HT1080 (cell line): ENCODE measurements around the gene WNT5B. TPM values are rescaled to one million over a fixed set of nuclear protein-coding genes. Genes with fewer than 3 reads are reported as not detected.
A peak's percentile ranks its signal among the peaks of the same experiment; 100 is the strongest.
"Not testable (repeated sequence)": the region's sequence is repeated elsewhere in the genome, so short reads cannot be mapped to it uniquely, and the experiment has no call there.

ENCODE experiments used
- DNase-seq: peaks from one replicate; pipeline ENCODE4 v3.0.0-alpha.2; 2015; ENCODE audit warnings: low read depth
- total RNA-seq: library from RNA; depleted of rRNA; stranded (reverse); fragments of >200 nt; shearing (Covaris generic); gene quantifications from 2 replicates; pipeline ENCODE4 v1.2.3, GENCODE V29; 2014

The WNT5B gene
- total RNA-seq, 1 experiment from 2014 or later: 31.4 TPM

DNA sequence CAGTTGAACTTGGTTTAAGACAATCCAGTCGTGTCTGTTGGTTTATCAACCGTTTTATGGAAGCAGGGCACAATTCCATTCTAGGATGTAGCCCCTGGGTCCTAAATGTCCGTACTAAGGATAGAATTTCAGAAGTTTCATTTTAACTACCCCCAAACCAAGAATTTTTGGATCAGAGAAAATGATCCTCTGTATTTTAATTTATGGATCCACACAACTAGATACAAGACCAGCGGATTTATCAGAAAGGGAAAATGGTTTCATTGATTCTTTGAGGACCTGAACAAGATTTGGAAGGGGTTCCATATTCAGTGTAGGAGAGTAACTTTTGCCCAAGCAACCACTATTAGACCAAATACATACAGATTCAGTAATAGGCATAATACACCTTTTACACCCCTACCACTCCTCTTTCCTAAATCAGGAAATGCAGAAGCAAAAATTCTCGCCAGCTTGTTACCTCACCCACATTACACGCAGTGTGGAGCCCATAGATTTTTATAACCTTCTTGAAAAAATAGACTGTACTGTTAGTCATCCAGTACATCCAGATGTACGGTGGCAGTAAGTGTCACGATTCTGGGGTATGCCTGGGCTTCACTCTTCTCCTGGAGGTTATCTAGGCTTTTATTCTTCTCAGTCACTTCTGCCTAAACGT, 33.2 kb upstream of the WNT5B start:
- no peak for DNase-seq

DNA sequence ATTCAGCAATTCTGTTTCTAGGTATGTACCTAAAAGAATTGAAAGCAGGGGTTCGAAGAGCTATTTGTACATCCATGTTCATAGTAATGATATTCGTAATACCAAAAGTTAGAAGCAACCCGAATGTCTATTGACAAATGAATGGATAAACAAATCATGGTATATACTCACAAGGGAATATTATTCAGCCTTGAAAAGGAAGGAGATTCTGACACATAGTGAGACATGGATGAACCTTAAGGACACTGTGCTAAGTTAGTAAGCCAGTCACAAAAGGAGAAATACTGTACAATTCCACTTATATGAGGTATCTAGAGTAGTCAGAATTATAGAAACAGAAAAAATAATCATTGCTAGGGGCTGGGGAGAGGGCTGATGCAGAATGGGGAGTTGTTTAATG, 30.3 kb upstream of the WNT5B start:
- DNase-seq: no peak

DNA sequence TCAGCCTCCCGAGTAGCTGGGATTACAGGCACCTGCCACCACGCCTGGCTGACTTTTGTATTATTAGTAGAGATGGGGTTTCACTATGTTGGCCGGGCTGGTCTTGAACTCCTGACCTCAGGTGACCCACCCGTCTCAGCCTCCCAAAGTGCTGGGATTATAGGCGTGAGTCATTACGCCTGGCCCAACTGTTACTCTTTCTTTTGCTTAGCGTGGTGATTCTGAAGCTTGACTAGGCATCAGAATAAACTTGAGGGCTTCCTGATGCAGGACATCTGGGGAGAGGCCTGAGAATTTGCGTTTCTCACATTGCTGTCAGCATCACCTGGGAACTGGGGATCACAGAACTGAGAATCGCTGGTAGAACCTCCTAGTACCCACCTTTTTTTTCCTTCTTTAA, 26.3 kb upstream of the WNT5B start:
- not testable (repeated sequence) for DNase-seq

DNA sequence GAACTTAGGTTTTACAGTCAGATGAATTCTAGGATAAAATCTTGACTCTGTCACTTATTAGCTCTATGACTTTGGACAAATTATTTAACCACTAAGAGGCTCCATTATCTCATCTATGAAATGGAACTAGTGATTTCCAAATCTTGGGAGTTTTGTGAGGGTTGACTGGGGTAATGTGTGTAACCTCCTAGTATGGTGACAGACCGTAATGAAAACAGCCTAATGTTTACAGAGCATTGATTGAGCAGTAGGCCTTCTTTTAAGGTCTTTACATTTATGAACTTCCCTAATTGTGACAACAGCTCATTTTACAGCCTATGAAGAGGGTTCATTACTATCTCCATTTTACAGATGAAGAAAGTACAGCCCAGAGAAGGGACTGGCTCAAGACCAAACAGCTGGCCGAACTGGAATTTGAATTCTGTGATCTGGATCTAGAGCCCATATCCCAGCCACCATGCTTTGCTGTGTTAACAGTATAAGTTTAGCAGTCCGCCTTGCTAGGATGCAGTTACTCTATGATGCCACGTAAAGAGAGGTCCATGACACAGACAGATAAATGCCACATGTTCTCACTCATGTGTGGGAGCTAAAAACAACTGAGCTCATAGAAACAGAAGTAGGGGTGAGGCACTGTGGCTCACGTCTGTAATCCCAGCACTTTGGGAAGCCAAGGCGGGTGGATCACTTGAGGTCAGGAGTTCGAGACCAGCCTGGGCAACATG, 25.6 kb upstream of the WNT5B start:
- DNase-seq: no peak

DNA sequence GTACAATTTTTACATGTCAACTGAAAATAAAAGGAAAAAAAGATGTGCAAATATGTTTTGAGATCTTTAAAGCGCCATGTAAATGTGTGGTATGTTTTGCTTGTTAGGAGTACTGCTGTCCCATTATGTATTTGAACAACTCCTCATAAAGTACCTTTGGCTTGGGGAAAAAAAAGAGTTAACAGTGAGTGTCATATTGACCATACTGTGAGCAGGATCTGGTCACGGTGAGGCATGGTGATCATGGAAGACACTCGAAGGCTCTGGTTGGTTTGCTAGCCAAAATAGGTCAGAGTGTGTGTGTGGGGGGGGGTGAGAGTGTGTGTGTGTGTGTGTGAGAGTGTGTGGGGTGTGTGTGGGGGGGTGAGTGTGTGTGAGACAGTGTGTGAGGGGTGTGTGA, 24.6 kb upstream of the WNT5B start:
- DNase-seq: no peak

DNA sequence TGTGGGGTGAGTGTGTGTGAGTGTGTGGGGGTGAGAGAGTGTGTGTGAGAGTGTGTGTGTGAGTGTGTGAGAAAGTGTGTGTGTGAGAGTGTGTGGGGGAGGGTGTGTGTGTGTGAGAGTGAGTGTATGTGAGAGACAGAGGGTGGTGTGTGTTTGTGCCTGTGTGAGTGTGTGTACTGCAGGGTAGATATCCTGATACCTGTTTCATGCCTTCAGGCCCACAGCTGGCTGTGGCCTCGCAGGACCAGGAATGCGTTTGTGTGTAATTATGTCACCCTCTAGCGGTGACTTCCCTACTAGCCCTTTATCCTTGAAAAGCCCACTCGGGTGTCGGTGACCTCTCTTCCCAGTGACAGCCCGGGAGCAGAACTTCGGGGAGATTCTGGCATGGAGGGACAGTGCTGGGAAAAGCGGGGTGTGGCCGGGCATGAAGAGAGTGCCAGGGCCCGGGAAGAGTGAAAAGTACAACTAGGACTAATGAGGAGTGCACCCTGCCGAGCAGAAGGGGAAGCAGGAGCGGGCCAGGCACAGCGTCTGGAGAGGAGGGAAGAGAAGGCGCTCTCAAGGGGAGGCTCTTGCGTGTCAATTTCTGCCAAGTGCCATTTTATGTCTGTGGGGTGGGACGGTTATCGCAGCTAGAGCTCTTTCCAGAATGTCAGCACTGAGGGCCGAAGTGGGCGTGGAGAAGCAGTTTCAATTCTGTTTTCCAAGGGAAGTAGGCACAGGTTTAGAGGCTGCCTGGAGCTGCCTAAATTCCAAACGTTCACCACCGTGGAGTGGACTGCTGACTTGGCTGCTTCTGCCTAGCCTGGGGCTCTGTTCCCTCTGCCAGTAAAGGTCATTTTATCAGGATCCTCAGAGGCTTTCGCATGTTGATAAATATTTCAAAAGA, 23.7 kb upstream of the WNT5B start:
- DNase-seq: peak; percentile 78

DNA sequence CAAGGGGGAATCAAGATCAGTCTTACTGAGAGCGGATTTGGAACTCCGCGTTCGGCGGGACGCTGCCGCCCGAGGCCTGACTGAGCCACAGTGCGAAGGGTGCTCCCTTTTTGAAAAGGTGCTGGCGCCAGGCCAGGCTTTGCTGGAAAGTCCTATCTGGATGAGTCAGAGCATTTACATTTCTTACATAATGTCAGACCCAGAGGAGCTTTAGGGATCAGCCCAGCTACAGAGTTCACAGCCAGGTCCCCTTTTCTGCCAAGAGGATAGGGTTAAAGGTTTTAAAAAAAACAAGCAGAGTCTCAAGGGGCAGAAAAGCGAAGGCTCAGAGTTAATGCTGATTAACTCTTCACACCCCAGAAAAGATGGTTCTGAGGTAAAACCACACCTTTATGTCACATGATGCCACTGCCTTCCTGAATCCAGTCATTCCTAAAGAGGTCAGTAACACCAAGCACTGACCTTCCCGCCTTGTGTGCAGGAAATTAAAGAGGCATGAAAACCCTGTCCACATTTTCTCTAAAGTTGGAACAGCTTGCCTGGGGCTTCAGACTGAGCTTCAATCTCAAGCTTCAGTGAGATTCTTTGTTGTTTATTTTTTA, 22.9 kb upstream of the WNT5B start:
- DNase-seq: peak; percentile 77

DNA sequence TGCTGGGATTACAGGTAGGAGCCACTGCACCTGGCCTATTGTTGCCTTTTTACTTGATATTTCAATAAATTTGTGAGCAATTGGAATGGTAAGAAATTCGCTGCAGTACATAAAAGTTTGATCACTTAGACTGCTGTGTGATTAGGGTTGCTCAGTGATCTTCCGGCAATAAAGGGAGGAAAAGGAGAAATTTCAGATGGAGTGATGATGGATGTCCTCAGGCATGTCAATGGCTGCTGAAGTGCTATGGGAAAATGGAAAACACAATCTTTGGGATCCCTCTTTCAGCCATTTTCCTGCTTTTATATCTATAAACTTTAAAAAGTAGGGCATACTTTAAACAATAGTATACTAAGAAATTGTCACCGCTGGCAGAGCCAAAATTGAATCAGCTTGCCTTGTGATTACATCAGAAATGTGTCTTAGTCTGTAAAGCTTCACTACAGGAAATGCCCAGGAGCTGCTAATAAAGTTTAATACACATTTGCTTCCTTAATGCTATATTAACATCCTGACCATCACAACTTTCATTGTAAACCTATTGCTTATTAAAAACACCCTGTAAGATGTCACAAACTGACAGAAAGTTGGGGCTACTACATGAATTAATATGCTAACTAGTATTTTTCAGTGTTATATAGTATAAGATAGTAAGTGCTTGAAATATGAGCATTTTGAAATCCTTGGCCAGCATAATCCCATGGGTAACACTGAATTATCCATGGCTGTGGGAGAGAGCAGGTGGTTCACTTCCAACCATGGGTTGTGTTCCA, 20.9 kb upstream of the WNT5B start:
- no peak for DNase-seq

DNA sequence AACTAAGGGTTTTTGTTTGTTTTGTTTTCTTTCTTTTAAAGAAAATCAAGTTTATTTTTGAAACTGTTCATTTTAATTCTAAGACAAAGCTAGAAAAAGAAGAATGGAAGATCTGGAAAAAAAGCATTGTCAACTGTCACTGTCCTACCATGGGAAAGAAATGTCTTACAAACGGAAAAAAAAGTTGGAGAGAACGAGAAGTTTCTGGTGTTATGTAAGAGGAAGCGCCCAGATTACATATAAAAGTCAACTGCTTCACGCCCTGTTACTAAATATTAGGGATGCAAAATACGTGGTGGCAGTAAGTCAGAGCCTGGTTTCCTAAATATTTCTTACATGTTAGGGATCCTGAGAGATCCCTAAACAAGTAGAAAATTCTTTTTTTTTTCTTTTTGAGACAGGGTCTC, 20.3 kb upstream of the WNT5B start:
- no peak for DNase-seq

DNA sequence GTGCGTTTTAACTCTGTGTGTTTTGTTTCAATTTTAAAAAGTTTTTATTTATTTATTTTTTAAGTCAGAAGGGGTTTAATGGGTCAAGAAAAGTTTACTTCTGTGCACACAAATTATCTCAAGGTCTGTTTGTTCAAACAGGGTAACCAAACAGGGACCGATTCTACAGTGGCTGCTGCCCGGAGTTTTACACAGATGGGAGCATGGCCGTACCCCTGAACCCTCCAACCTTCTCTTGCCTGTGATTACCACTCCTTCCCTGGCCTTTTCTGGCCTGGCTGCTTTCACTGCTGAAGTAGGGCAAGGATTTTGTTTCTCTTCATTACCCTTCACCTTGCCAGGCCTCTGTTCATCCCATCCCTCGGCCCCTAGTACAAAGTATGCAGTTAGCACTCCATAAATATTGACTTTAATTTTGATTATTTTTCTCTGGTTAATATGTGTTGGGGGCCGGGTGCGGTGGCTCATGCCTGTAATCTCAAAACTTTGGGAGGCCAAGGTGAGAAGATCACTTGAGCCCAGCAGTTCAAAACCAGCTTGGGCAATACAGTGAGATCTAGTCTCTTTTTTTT, 18.9 kb upstream of the WNT5B start:
- DNase-seq: no peak

DNA sequence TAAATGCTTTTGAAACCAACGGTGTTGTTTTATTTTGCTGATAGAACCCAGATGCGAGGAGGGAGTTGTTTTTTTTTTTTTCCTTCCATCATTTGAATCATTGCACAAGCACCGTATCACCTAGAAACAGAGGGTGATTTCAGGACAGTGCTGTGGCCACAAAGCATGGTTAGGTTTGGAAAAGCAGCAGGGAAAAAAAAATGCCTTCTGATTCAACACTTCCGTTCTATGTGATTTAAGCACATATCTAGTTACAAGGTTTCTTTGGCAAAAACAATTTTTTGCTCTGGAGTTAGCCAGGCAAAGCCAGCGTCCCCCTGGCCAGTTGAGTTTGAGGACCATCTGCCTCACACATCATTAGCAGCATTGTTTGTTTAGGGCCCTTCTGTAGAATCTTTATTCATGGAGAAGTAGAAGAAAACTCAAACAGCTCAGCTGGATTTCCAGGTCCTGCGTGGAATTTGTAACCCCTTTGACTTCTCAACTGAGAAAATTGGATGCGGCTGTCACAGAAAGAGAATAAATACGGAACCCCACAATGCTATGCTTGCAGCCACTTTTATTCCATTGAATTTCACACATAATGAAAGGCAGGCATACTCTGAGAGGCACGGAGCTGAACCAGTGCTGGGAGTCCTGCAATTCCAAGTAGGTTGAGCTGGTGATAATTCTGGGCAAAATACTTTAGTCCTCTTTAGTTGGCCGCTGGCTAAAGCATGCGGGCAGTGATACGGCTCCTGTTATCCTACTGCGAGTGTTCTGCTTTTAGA, 17.0 kb upstream of the WNT5B start:
- DNase-seq: peak; percentile 91

DNA sequence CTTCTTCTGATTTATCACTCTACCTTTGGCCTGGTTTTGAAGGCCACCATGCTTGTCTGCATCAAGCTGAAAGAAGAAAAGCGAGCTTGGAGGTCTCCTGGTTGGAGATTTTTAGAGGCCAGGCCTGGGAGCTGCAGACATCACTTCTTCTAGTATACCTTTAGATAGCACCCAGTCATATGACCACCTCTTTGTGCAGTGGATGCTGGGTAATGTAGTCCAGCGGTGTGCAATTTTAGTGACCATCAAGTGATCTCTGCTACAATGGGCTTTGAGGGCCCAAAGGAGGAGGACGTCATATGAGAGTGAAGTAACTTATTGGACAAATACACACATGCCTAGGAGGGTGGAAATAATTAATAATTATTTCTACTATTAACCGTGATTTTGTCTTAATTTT, 15.2 kb upstream of the WNT5B start:
- DNase-seq: no peak

DNA sequence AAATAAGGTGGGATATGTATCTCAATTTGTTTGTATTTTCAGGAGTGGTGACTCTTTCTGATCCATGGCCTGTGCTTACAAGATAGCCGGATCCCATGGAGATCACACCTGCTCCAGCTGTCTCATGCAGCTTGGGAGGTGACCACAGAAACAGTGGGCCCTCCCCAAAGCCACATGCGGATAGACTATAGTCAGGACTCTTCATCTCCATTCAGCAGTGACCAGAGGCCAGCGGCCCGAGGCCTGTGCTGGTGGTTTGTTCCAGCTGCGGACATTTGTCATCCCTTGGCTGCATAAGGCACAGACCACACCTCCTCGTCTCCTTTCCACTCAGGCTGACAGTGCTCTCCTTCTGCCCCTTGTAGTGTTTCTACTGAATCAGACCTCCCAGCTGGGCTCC, 14.7 kb upstream of the WNT5B start:
- no peak for DNase-seq

DNA sequence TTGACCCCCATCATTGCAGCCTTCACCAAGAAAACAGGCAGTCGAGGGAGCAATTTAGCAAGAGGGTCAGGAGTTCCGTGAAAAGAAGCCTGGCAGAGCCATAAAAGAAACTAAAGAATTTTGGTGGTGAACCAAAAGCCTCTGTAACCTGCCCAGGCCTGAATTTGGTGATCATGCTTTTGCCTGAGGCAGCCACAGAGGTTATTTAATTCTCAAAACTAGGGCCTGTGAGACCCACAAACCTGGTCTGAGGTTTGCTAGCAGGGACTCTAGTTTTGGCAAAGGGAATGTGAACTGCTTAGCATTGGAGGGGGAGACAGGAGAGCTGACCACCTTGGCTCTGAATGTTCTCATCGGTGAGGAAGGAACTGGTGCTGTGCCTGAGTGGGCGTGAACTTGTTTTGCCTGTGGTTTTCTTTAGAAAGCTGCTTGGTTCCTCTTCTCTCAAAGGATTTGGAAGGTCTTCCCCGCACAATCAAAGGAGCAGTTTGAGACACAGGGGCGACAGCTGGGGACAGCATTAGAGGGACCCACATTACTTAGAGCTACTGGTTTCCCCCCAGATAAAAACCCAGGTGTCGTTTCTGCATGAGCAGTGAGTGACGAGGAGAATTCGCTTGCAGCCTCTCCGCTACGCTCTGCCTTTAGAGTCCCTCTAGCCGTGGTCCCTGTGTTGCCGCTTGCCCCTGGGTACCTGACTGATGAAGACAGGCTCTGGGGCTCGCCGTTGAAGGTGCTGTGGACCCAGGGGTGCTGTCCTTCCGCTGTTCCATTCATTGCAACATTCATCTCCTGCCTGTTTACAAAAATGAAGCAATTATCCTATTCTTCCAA, 12.6 kb upstream of the WNT5B start:
- no peak for DNase-seq

DNA sequence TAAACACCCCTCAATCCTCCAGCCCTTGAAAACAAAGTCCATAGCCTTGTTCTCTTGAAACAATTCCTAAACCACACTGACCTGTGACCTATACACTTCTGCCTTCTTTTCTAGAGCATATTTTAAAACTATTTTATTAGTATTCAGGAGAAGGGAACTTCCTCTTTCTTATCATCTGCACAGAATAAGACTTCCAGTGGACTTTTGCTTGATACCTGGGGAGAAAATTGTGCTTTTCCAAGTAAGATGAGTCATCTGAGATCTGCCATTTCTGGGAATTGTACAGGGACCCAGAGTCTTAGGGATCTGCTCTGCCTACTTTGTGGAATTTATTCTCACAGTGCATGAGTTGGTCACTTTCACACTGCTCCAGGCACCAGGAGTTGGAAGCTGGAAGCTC, 10.5 kb upstream of the WNT5B start:
- DNase-seq: no peak

DNA sequence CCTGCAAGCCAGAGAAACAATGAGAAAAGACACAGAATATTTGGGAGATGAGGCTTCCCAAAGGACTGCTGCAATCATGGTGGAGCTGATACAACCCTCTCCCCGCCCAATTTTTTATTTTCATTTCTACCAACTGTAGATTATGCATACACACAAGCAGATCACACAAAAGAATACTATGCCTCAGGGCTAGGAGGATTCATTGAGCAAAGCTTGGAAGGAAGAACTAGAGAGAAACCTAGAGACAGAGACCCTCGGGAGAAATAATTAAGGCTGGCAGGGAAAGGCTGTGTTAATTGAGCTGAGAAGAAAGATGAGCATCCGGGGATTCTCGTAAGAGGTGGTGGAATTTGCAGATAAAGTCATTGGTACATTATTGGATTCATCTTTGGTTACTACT, 9.9 kb upstream of the WNT5B start:
- DNase-seq: no peak

DNA sequence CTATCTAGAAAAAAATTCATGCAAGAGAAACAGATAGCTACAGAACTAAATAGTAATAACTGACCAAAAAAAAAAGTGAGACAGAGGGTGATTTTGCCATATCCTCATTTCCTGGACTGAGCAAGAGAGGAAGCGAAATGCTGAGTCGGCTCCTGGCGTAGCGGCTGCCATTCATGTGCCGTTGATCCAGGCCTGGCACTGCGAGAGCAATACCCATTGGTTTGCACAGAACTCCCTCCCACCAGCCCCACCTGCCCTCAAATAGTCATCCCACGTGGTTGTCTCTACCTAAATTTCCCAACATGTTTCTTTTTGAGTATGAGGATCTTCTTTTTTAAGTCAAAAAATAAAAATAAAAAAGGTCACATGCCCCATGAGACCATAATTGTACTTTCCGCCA, 9.4 kb upstream of the WNT5B start:
- DNase-seq: peak; percentile 46

DNA sequence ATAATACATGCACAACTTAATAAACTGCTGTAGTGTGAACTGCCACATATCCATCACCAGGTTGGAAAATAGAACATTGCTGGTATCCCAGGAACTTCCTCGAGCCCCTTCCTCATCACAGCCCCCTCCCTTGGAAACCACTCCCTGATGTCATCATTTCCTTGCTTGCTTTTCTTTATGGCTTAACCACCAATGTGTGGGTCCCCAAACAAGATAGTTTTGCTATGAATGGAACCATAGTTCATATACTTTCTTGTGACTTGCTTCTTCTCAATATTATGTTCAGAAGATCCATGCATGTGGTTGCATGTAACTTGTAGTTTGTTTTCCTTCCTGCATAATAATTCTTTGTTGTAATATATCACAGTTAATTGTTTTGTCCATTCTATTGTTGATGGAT, 8.9 kb upstream of the WNT5B start:
- no peak for DNase-seq

DNA sequence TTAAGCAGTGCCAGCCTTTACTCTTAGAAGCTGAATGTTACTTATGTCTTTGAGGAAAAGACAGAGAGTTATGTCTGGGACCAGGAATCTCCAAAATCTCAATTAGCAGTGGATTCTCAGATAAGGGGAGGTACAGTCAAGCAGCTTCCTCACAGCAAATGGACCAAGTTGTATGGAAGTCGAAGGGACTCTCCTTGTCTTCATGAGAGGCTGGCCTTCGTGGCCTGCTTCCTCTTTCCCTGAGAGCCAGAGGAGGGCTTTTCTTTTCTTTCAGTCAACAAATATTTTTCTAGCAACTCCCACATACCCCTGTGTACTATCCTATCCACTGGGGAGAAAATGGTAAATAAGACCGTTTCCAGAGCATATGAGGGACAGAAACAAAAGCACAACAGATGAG, 6.6 kb upstream of the WNT5B start:
- DNase-seq: no peak
